Ramos (cell line): ENCODE data around the gene TBCEL.

Experiments used
- in situ Hi-C: fragments of 300-500 bp; cut with MboI; formaldehyde crosslinking; loops from one replicate; pipeline ENCODE4 v1.14.3; 2022; ENCODE audit warnings: low sequenced_read_pairs; ENCODE audit not compliant: unreplicated experiment

TBCEL gene

GRCh38 chr11:121129362-121130340 lies 105.7 kb downstream of the TBCEL start:
- in situ Hi-C loops, result no loop called here

DNA sequence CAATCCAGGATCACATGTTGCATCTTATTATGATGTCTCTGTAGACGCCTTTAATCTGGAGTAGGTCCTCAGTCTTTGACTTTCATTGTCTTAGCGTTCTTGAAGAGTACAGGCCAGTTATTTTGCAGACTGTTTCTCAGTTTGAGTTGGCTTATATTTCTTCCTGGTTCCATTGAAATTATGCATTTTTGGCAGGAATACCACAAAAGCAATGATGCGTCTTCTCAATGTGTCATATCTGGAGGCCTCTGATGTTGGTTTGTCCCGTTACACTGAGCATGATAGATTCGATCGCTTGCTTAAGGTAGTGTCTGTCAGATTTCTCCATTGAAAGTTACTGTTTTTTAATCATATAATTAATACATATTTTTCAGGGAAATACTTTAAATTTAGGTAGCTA lies 107.8 kb downstream of the TBCEL start:
- in situ Hi-C loops, result no loop called here

GRCh38 chr11:121132211-121132976 lies 108.5 kb downstream of the TBCEL start:
- in situ Hi-C loops, result no loop called here

DNA sequence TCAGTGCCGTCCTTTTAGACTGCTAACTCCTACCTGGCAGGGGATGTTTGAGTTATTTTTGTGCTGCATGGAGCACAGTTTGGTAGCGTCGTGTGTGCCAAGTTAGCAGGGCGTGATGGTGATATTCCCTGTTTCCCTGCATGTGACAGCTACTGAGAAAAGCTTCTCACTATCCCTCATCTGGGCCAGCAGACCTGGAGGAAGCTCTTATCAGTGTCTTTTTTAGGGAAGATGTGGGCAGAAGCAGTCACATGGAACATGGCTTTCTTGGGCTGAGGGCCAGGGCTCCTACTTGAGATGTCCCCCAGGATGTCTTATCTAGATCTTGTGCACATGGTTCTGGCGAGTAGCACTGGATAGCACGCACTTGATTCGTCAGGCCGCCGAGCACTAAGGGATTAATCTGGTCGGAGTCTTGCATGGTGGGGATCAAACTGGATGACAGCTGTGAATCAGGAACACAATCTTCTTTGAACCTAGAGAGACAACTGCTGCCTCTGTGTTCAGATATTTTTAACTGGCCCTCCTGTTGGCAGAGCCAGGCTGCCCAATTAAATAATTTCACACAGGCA lies 110.9 kb downstream of the TBCEL start:
- in situ Hi-C loops, result no loop called here

DNA sequence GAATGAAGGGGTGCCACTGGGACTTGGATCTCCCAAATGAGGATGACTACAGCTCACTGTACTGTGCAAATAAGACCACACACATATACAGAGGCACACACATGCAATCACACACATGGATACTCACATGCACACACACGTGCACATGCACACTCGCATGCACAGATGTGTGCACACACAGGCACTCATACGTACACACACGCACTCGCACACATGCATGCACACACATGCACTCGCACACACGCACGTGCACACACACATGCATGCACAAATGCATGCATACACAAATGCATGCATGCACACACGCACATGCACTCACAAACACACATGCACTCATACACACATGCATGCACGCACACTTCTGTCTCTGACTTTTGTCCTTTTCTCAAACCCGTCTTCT lies 113.1 kb downstream of the TBCEL start:
- in situ Hi-C loops, result no loop called here

DNA sequence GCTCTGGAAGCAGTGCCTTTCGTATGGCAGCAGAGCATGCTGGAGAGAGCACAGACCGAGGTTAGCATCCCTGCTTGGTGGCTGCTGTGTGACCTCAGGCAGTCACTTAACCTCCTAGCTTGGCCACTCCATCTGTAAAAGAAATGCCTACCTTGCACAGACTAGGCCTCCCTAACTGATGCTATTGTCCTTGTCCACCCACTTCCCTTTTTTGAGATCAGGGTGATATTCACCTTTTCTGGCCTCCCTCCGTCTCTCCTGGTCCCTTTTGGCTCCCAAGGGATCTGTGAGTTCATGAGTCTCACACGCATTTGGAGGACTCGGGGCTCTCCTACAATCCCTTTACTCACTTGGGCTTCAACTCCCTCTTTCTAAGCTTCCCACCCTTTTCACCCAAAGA lies 114.4 kb downstream of the TBCEL start:
- in situ Hi-C loops, result no loop called here

DNA sequence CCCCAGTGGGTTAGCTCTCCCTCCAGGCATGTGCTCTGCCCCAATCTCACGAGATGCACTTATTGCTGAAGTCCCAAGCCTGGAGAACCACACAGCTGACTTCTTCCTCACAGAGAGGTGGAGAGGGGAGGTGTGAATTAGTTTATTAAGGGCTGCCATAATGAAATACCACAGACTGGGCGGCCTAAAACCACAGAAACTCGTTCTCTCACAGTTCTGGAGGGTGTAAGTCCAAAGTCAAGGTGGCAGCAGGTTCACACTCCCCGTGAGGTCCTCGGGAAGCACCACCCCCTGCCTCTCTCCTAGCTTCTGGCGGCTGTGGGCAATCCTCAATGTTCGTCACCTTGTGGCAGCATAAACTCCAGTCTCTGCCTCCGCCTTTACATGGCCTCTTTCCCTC lies 116.5 kb downstream of the TBCEL start:
- in situ Hi-C loops, result no loop called here
